K562 (cell line): Measurements from ENCODE around the gene PRMT3. TPM values are rescaled to one million over a fixed set of nuclear protein-coding genes. Genes with fewer than 3 reads are reported as not detected.

Source experiments
- ARID2 ChIP-seq: fragments of 450-650 bp; IDR thresholded peaks from 2 replicates; pipeline ENCODE4 v1.6.1; 2017; ENCODE audit warnings: antibody characterized with exemption, mild to moderate bottlenecking
- BRD9 ChIP-seq: fragments of 450-650 bp; IDR thresholded peaks from 2 replicates; pipeline ENCODE4 v1.6.1; 2018; ENCODE audit warnings: low read depth; ENCODE audit not compliant: partially characterized antibody
- BRF2 ChIP-seq: IDR thresholded peaks from 3 replicates; pipeline ENCODE4 v1.6.1; 2011; ENCODE audit warnings: borderline replicate concordance, mild to moderate bottlenecking; ENCODE audit not compliant: insufficient read length, insufficient read depth
- CLOCK ChIP-seq: fragments of 250-450 bp; sonication (Bioruptor Pico); IDR thresholded peaks from 2 replicates; pipeline ENCODE4 v1.4.0; 2020; ENCODE audit warnings: mild to moderate bottlenecking, moderate library complexity, borderline replicate concordance
- ELF1 ChIP-seq: fragments of 200-800 bp; sonication (Bioruptor generic); IDR thresholded peaks from 2 replicates; pipeline ENCODE4 v1.6.1; 2016; ENCODE audit warnings: missing genetic modification characterization, missing compliant biosample characterization
- KLF16 ChIP-seq: IDR thresholded peaks from 2 replicates; pipeline ENCODE4 v1.6.1; 2016; ENCODE audit warnings: antibody characterized with exemption
- MTF1 ChIP-seq: fragments of 250-450 bp; sonication (Bioruptor Pico); IDR thresholded peaks from 2 replicates; pipeline ENCODE4 v1.9.0; 2021; ENCODE audit warnings: moderate library complexity, mild to moderate bottlenecking, inconsistent platforms, borderline replicate concordance
- NFIC ChIP-seq: fragments of 450-650 bp; IDR thresholded peaks from 2 replicates; pipeline ENCODE4 v1.6.1; 2017; ENCODE audit warnings: mild to moderate bottlenecking, inconsistent platforms
- STAT6 ChIP-seq: sonication (generic); formaldehyde crosslinking; IDR thresholded peaks from 2 replicates; pipeline ENCODE4 v1.8.1; 2023; ENCODE audit warnings: mild to moderate bottlenecking, missing genetic modification reagents
- TCF3 ChIP-seq: sonication (generic); formaldehyde crosslinking; IDR thresholded peaks from 2 replicates; pipeline ENCODE4 v1.4.0; 2020; ENCODE audit warnings: mild to moderate bottlenecking, missing genetic modification reagents
- ZBTB33 ChIP-seq: sonication (generic); formaldehyde crosslinking; IDR thresholded peaks from 2 replicates; pipeline ENCODE4 v1.8.1; 2023; ENCODE audit warnings: mild to moderate bottlenecking, missing genetic modification reagents
- ZNF398 ChIP-seq: fragments of 250-450 bp; sonication (Bioruptor Pico); IDR thresholded peaks from 2 replicates; pipeline ENCODE4 v1.8.0; 2021; ENCODE audit warnings: moderate library complexity, mild to moderate bottlenecking, inconsistent platforms
- ZNF717 ChIP-seq: fragments of 250-450 bp; sonication (Bioruptor Pico); IDR thresholded peaks from 2 replicates; pipeline ENCODE4 v1.5.0; 2021
- polyA plus RNA-seq, 8 experiments: library from polyadenylated mRNA; depleted of rRNA in 4 of 8; stranded (reverse) in 5 of 8; unstranded in 3 of 8; fragments of >200 nt; fragmentation: Nextera tagmentation in 2 of 8; fragmentation: Illumina TruSeq in 1 of 8; extraction: Ambion mirVana in 2 of 8; extraction: Trizol in 1 of 8; gene quantifications; 2 replicates each; pipeline versions ENCODE4 v1.2.1 to v1.2.3, GENCODE V29; 2011 to 2014; ENCODE audit warnings: inconsistent platforms in 1 of 8, missing spikeins in 1 of 8
- total RNA-seq, 7 experiments: library from RNA; depleted of rRNA in 6 of 7; stranded (reverse); fragments of >200 nt in 6 of 7; fragmentation: Illumina TruSeq in 2 of 7; extraction: Trizol in 2 of 7; gene quantifications; 2 replicates each; pipeline versions ENCODE4 v1.2.1 to v1.2.3, GENCODE V29; 2011 to 2021; ENCODE audit warnings: low replicate concordance in 1 of 7

Gene PRMT3
- total and polyA plus RNA-seq, 9 of the 15 experiments (the other 6 are each of a cell fraction or from before 2014, with no cell fraction given): 24.0 to 62.1 (median 44.7) TPM

GRCh38 chr11:20387261-20388095 is at the start of gene PRMT3 (continued):
- TF ChIP-seq ZBTB33 (no peak), BRF2 (no peak), ZNF717 (CRISPR knock-in tag) (no peak), NFIC (peak; percentile 62; the same call in 1 of the 2 replicates), ELF1 (tag) (peak; percentile 98), KLF16 (peak; percentile 46; the same call in 1 of the 2 replicates), TCF3 (peak; percentile 6; the same call in 1 of the 2 replicates), CLOCK (no peak), ARID2 (peak; percentile 33; the same call in 1 of the 2 replicates), ZNF398 (no peak), MTF1 (no peak), BRD9 (peak; percentile 88), STAT6 (CRISPR knock-in tag) (no peak)
